T-cell (primary cell): ENCODE measurements around the gene PDZRN4. TPM values are rescaled to one million over a fixed set of nuclear protein-coding genes. Genes with fewer than 3 reads are reported as not detected.
"Not testable (repeated sequence)": the region's sequence is repeated elsewhere in the genome, so short reads cannot be mapped to it uniquely, and the experiment has no call there.

Experiments used
- ATAC-seq, 4 experiments: fragments of 200-7000 bp in 3 of 4; fragments of 150-1000 bp in 1 of 4; cut with Tn5 transposase; replicated peaks in 1 of 4; 1 replicate in 3 of 4; 2 replicates in 1 of 4; pipeline ENCODE4 v1.10.0; 2021; ENCODE audit warnings: moderate library complexity in 3 of 4, mild to moderate bottlenecking in 2 of 4, moderate number of reproducible peaks in 1 of 4
- CTCF ChIA-PET, 2 donors: fragments of 300-600 bp; sonication (Branson Sonifier 250); formaldehyde crosslinking; loops; one replicate each; lab custom pipeline; 2022; ENCODE audit warnings: antibody characterized with exemption in 2 of 2; lab: Charles Lee
- POLR2A ChIA-PET, 2 donors: fragments of 300-600 bp; sonication (Branson Sonifier 250); formaldehyde crosslinking; loops; one replicate each; lab custom pipeline; 2022; ENCODE audit warnings: antibody characterized with exemption in 2 of 2; lab: Charles Lee
- DNase-seq, 35 experiments: peaks; one replicate each; pipeline versions ENCODE4 v3.0.0 to v3.0.0-alpha.2; 2013 to 2023
- H3K27ac ChIP-seq: one replicate; pipeline ENCODE4 v1.5.1; 2013; ENCODE audit warnings: low read length
- H3K27me3 ChIP-seq, 2 experiments: replicated peaks in 1 of 2; 1 replicate in 1 of 2; 2 replicates in 1 of 2; pipeline versions ENCODE4 v1.6.1 to v1.7.0; 2013; ENCODE audit warnings: low read length in 1 of 2, mixed read lengths in 1 of 2; ENCODE audit not compliant: control insufficient read depth in 2 of 2, insufficient read depth in 2 of 2; ENCODE audit errors: extremely low read depth in 1 of 2
- H3K36me3 ChIP-seq, 2 donors: 1 replicate in 1 of 2; 2 replicates in 1 of 2; pipeline versions ENCODE4 v1.6.1 to v1.7.0; 2013; ENCODE audit warnings: low read length in 1 of 2; ENCODE audit not compliant: control insufficient read depth in 2 of 2, insufficient read depth in 1 of 2; ENCODE audit errors: extremely low read depth in 1 of 2
- H3K4me1 ChIP-seq, 2 experiments: 1 replicate in 1 of 2; 2 replicates in 1 of 2; pipeline versions ENCODE4 v1.6.1 to v1.7.0; 2013; ENCODE audit warnings: low read length in 2 of 2, mixed read lengths in 1 of 2; ENCODE audit not compliant: insufficient read depth in 2 of 2, control insufficient read depth in 1 of 2; ENCODE audit errors: extremely low read depth in 1 of 2
- H3K4me3 ChIP-seq, 2 donors: 1 replicate in 1 of 2; 2 replicates in 1 of 2; pipeline versions ENCODE4 v1.5.1 to v1.7.0; 2013; ENCODE audit warnings: mild to moderate bottlenecking in 2 of 2, low read length in 1 of 2, moderate library complexity in 1 of 2; ENCODE audit not compliant: control insufficient read depth in 1 of 2; ENCODE audit errors: extremely low read depth in 1 of 2
- H3K9me3 ChIP-seq: 2 replicates; pipeline ENCODE4 v1.7.0; 2013
- H3K27ac Mint-ChIP-seq, 2 donors: one replicate each; pipeline ENCODE4 v1.8.0; 2020 to 2021; ENCODE audit warnings: mild to moderate bottlenecking in 2 of 2, mixed read lengths in 2 of 2
- H3K27me3 Mint-ChIP-seq, 2 donors: one replicate each; pipeline ENCODE4 v1.8.0; 2021 to 2022; ENCODE audit warnings: mixed read lengths in 2 of 2
- H3K36me3 Mint-ChIP-seq: one replicate; pipeline ENCODE4 v1.8.0; 2021; ENCODE audit warnings: mixed read lengths
- H3K4me1 Mint-ChIP-seq, 3 donors: one replicate each; pipeline ENCODE4 v1.8.0; 2020 to 2022; ENCODE audit warnings: mixed read lengths in 3 of 3, mild to moderate bottlenecking in 1 of 3
- H3K4me3 Mint-ChIP-seq, 3 donors: one replicate each; pipeline ENCODE4 v1.8.0; 2020 to 2022; ENCODE audit warnings: mild to moderate bottlenecking in 3 of 3, mixed read lengths in 3 of 3, moderate library complexity in 3 of 3
- H3K9me3 Mint-ChIP-seq, 3 donors: one replicate each; pipeline ENCODE4 v1.8.0; 2020 to 2022; ENCODE audit warnings: mixed read lengths in 3 of 3
- WGBS: methylation state at CpG from one replicate; pipeline ENCODE4 v1.1.5; 2013; ENCODE audit warnings: missing lambda C conversion rate; ENCODE audit not compliant: insufficient coverage; 5-methylcytosine and 5-hydroxymethylcytosine counted together
- total RNA-seq, 35 experiments: library from RNA in 6 of 35; stranded (reverse) in 6 of 35; fragments of 120-200 nt in 1 of 35; gene quantifications; one replicate each; pipeline versions ENCODE4 v1.2.1 to v1.2.4 and lab custom pipeline; 2013 to 2026

Gene PDZRN4
- total RNA-seq, 5 donors from 2014 or later (not counting 1 experiment from before 2014, with no cell fraction given) = not detected

DNA sequence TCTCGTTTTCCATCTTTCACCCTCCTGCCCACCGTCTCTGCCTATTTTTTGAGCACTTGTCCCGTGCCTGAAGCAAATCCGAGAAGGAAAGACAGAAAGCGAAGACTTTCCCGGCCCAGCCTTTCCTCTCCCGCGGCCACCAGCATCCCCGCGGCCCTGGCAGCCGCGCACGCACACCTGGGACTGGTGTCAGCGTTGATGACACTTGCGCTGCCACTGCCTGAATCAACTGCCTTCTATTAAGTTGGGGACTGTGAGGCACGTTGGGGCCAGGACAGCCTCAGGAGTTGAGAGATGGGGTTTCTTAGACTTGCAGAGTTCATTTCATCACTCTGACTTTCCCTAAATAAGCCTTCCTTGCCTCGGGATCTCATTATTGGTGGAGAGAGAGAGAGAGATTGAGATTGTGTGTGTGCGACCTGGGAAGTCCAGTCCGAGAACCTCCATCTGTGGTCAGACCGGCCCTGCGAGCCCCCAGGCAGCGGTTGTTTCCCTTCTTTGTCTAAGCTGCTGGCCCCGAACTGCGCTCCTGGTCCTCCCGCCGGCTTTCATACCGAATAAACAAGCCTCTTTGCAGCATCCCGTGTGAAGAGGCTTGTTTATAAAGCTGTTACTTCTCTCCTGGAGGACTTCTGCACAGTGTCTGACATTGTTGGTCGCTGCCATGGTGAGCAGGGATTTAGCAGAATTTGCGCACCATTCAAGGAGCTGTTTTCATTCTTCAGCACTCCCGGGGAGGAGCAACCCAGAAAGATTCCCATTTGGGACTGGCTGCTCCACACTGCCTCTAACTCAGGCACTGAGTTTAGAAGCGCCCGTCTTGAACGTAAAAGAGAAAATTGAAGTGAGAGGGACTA is 1.5 kb downstream of the PDZRN4 start:
- DNase-seq = no peak
- peaks cover 0 to 14% (median 9%) of the 10 kb centered on the region in 3 donors for H3K4me1 Mint-ChIP-seq
- Histone ChIP-seq H3K36me3 (no peaks in the 10 kb centered on the region), H3K4me1 (no peaks in the 10 kb centered on the region), H3K27me3 (peaks cover 7 to 29% of the 10 kb centered on the region in 2 experiments), H3K9me3 (no peaks in the 10 kb centered on the region), H3K27ac (no peak overlapping the region), H3K4me3 (no peak overlapping the region)
- WGBS = 0% methylated on average over 13 of the region's 34 CpGs
- POLR2A ChIA-PET = no interaction called here
- CTCF ChIA-PET = no interaction called here
- no peak overlapping the region for H3K4me3 Mint-ChIP-seq
- H3K9me3 Mint-ChIP-seq = no peaks in the 10 kb centered on the region
- ATAC-seq = no peak
- H3K27me3 Mint-ChIP-seq = peaks cover 36% of the 10 kb centered on the region in 2 donors
- H3K36me3 Mint-ChIP-seq = no peaks in the 10 kb centered on the region
- no peak overlapping the region for H3K27ac Mint-ChIP-seq

DNA sequence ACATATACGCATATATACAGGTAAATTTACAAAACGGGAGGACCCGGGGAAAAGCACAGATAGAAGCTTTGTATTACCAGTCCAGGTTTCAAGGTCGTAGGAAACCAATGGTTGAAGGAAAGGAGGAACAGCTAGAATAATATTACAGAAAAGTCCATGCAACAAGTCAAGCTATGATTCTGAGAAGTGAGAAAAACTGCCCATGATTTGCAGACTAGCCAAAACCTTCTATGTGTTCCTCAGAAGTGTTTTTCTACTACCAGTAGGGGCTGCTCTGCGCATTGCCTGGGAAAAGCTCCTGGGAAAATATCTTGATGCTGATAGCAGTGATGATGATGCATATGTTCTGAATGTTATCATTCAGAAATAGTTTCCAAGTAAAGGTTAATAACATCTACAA is 2.2 kb downstream of the PDZRN4 start:
- Mint-ChIP-seq H3K9me3 (no peaks in the 10 kb centered on the region), H3K4me1 (peaks cover 0 to 14% (median 9%) of the 10 kb centered on the region in 3 donors), H3K36me3 (no peaks in the 10 kb centered on the region), H3K27me3 (peaks cover 36% of the 10 kb centered on the region in 2 donors), H3K27ac (no peak overlapping the region), H3K4me3 (no peak overlapping the region)
- no peaks in the 10 kb centered on the region for H3K4me1 ChIP-seq
- POLR2A ChIA-PET = no interaction called here
- WGBS = no CpG with 5 or more reads among the region's 5 CpGs
- H3K4me3 ChIP-seq = no peak overlapping the region
- CTCF ChIA-PET = no interaction called here
- no peak for ATAC-seq
- DNase-seq = no peak
- no peak overlapping the region for H3K27ac ChIP-seq
- H3K27me3 ChIP-seq = peaks cover 7 to 29% of the 10 kb centered on the region in 2 experiments
- no peaks in the 10 kb centered on the region for H3K36me3 ChIP-seq
- H3K9me3 ChIP-seq = no peaks in the 10 kb centered on the region

- H3K27ac ChIP-seq, ATAC-seq, H3K4me3 ChIP-seq, H3K9me3 ChIP-seq, H3K36me3 ChIP-seq, H3K9me3 Mint-ChIP-seq, POLR2A ChIA-PET, H3K36me3 Mint-ChIP-seq, H3K4me1 ChIP-seq, DNase-seq, H3K4me3 Mint-ChIP-seq, H3K27ac Mint-ChIP-seq, CTCF ChIA-PET: not testable (repeated sequence)
- whole genome bisulfite sequencing = no CpG with 5 or more reads among the region's 3 CpGs
- peaks cover 7 to 29% of the 10 kb centered on the region in 2 experiments for H3K27me3 ChIP-seq
- H3K27me3 Mint-ChIP-seq = peaks cover 33 to 34% of the 10 kb centered on the region in 2 donors
- H3K4me1 Mint-ChIP-seq = peaks cover 0 to 14% (median 9%) of the 10 kb centered on the region in 3 donors
These were observed 3.4 kb downstream of the PDZRN4 start for GRCh38 chr12:41191549-41191948.

DNA sequence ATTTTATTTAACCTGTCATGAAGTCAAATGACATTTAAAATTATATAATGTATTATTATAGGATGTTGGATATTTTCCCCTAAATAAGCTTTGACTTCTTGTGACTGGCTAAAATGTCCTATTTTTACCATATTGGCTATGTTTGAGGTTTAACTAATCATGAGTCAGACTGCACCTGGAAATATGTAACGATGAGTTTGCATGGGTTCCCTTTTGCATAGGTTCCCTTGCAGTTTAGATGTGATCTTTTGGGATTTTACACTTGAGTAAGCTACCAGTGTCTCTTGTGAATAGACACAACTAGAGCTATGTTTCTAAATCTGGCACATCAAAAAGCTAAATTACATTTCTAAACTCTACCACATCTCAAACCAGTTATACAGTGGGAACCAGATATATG is 5.2 kb downstream of the PDZRN4 start:
- Histone ChIP-seq H3K27ac (no peak overlapping the region), H3K36me3 (no peaks in the 10 kb centered on the region), H3K27me3 (peaks cover 3 to 20% of the 10 kb centered on the region in 2 experiments), H3K4me1 (no peaks in the 10 kb centered on the region), H3K4me3 (no peak overlapping the region), H3K9me3 (no peaks in the 10 kb centered on the region)
- CTCF ChIA-PET = no interaction called here
- POLR2A ChIA-PET = no interaction called here
- Mint-ChIP-seq H3K27ac (no peak overlapping the region), H3K4me3 (no peak overlapping the region), H3K27me3 (peaks cover 18 to 19% of the 10 kb centered on the region in 2 donors), H3K36me3 (no peaks in the 10 kb centered on the region), H3K9me3 (no peaks in the 10 kb centered on the region), H3K4me1 (peaks cover 0 to 10% (median 8%) of the 10 kb centered on the region in 3 donors)
- ATAC-seq = no peak
- no peak for DNase-seq
- WGBS = 29% methylated on average over 1 of the region's 1 CpG

DNA sequence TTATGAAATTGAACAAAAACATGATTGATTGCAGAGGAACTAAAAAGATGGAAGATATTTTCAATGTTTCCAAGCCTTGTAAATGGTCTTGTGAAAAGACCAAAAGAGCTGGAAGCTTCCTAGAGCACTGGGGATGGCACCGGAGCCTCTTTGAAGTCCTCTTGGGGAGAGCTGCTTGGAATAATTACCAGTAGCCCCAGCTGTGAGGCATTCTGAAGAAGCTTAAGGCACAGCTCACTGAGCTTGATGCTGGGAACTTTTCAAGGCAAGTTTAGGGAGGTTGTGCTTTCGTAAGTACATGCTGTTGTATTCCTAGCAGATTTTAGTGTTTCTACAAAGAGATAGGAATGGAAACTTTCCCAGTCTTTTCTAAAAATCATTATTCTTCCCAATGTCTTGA is 13.9 kb downstream of the PDZRN4 start:
- Mint-ChIP-seq H3K36me3 (no peaks in the 10 kb centered on the region), H3K27ac (no peak overlapping the region), H3K27me3 (no peaks in the 10 kb centered on the region), H3K4me1 (peaks cover 3 to 6% (median 3%) of the 10 kb centered on the region in 3 donors), H3K9me3 (peaks cover 0 to 3% (median 0%) of the 10 kb centered on the region in 3 donors), H3K4me3 (no peak overlapping the region)
- CTCF ChIA-PET = no interaction called here
- no peak overlapping the region for H3K27ac ChIP-seq
- no peaks in the 10 kb centered on the region for H3K9me3 ChIP-seq
- POLR2A ChIA-PET = no interaction called here
- no peak overlapping the region for H3K4me3 ChIP-seq
- WGBS = 70% methylated on average over 1 of the region's 2 CpGs
- no peaks in the 10 kb centered on the region for H3K36me3 ChIP-seq
- ATAC-seq (no peak), DNase-seq (no peak)
- no peaks in the 10 kb centered on the region for H3K27me3 ChIP-seq
- no peaks in the 10 kb centered on the region for H3K4me1 ChIP-seq

GRCh38 chr12:41205070-41205709 is 17.1 kb downstream of the PDZRN4 start:
- DNase-seq = no peak
- Mint-ChIP-seq H3K27ac (no peak overlapping the region), H3K9me3 (peaks cover 0 to 3% (median 0%) of the 10 kb centered on the region in 3 donors), H3K4me1 (peaks cover 3 to 6% (median 3%) of the 10 kb centered on the region in 3 donors), H3K36me3 (no peaks in the 10 kb centered on the region), H3K27me3 (no peaks in the 10 kb centered on the region), H3K4me3 (no peak overlapping the region)
- ChIA-PET CTCF (no interaction called here), POLR2A (no interaction called here)
- Histone ChIP-seq H3K4me1 (no peaks in the 10 kb centered on the region), H3K4me3 (no peak overlapping the region), H3K27me3 (no peaks in the 10 kb centered on the region), H3K27ac (no peak overlapping the region), H3K9me3 (no peaks in the 10 kb centered on the region), H3K36me3 (no peaks in the 10 kb centered on the region)
- WGBS = 17% methylated on average over 1 of the region's 4 CpGs
- no peak for ATAC-seq
